HepG2 (cell line): ENCODE results near the gene PLLP. TPM values are rescaled to one million over a fixed set of nuclear protein-coding genes. Genes with fewer than 3 reads are reported as not detected.

Source experiments
- ATF7-NPFF ChIP-seq: sonication (generic); formaldehyde crosslinking; IDR thresholded peaks from 2 replicates; pipeline ENCODE4 v1.8.1; 2023; ENCODE audit warnings: mild to moderate bottlenecking, low read depth, missing genetic modification reagents, moderate library complexity
- BCL6 ChIP-seq: IDR thresholded peaks from 2 replicates; pipeline ENCODE4 v1.6.1; 2016; ENCODE audit warnings: missing genetic modification reagents, missing compliant biosample characterization
- DMTF1 ChIP-seq: sonication (generic); formaldehyde crosslinking; IDR thresholded peaks from 2 replicates; pipeline ENCODE4 v1.4.0; 2020; ENCODE audit warnings: mild to moderate bottlenecking, missing genetic modification reagents
- DR1 ChIP-seq: sonication (generic); formaldehyde crosslinking; IDR thresholded peaks from 2 replicates; pipeline ENCODE4 v1.8.0; 2021; ENCODE audit warnings: mild to moderate bottlenecking, missing genetic modification reagents, inconsistent platforms
- ELF4 ChIP-seq: sonication (generic); formaldehyde crosslinking; IDR thresholded peaks from 2 replicates; pipeline ENCODE4 v1.5.0; 2020; ENCODE audit warnings: missing genetic modification reagents, mild to moderate bottlenecking, moderate library complexity, borderline replicate concordance
- FOSL1 ChIP-seq: sonication (generic); formaldehyde crosslinking; IDR thresholded peaks from 2 replicates; pipeline ENCODE4 v1.9.0; 2021; ENCODE audit warnings: missing genetic modification reagents, borderline replicate concordance
- GABPB1 ChIP-seq: IDR thresholded peaks from 2 replicates; pipeline ENCODE4 v1.6.1; 2016; ENCODE audit warnings: mild to moderate bottlenecking, missing genetic modification reagents, moderate library complexity, missing compliant biosample characterization
- HDAC1 ChIP-seq: sonication (generic); formaldehyde crosslinking; IDR thresholded peaks from 2 replicates; pipeline ENCODE4 v1.5.1; 2020; ENCODE audit warnings: mild to moderate bottlenecking, missing genetic modification reagents
- HOXA7 ChIP-seq: sonication (generic); formaldehyde crosslinking; IDR thresholded peaks from 2 replicates; pipeline ENCODE4 v1.8.1; 2022; ENCODE audit warnings: mild to moderate bottlenecking, missing genetic modification reagents, moderate library complexity
- IRX3 ChIP-seq: sonication (generic); formaldehyde crosslinking; IDR thresholded peaks from 2 replicates; pipeline ENCODE4 v1.8.1; 2023; ENCODE audit warnings: mild to moderate bottlenecking, low read depth, missing genetic modification reagents, borderline replicate concordance
- JDP2 ChIP-seq: sonication (generic); formaldehyde crosslinking; IDR thresholded peaks from 2 replicates; pipeline ENCODE4 v1.8.1; 2022; ENCODE audit warnings: missing genetic modification reagents, borderline replicate concordance
- PRDM10 ChIP-seq: sonication (generic); formaldehyde crosslinking; IDR thresholded peaks from 2 replicates; pipeline ENCODE4 v1.4.0; 2020; ENCODE audit warnings: low read depth, missing genetic modification reagents
- PRDM15 ChIP-seq: sonication (generic); formaldehyde crosslinking; IDR thresholded peaks from 2 replicates; pipeline ENCODE4 v1.4.0; 2020; ENCODE audit warnings: missing genetic modification reagents
- RBM22 ChIP-seq: fragments of 200-400 bp; formaldehyde crosslinking; optimal IDR thresholded peaks from 2 replicates; pipeline ENCODE3; 2017; ENCODE audit warnings: mild to moderate bottlenecking, low read length, moderate library complexity
- RBM39 ChIP-seq: fragments of 200-400 bp; formaldehyde crosslinking; IDR thresholded peaks from one replicate; pipeline ENCODE4 v1.6.1; 2018; ENCODE audit warnings: antibody characterized with exemption, mild to moderate bottlenecking, low read depth, low read length; ENCODE audit not compliant: poor library complexity, severe bottlenecking
- SRSF9 ChIP-seq: fragments of 200-400 bp; formaldehyde crosslinking; IDR thresholded peaks from 2 replicates; pipeline ENCODE4 v1.6.1; 2018; ENCODE audit warnings: borderline replicate concordance, mild to moderate bottlenecking, low read depth, low read length; ENCODE audit not compliant: insufficient read depth, poor library complexity, severe bottlenecking
- ZNF124 ChIP-seq: sonication (generic); formaldehyde crosslinking; IDR thresholded peaks from 2 replicates; pipeline ENCODE4 v1.4.0; 2020; ENCODE audit warnings: missing genetic modification reagents
- ZNF354B ChIP-seq: sonication (generic); formaldehyde crosslinking; IDR thresholded peaks from 2 replicates; pipeline ENCODE4 v1.8.0; 2022; ENCODE audit warnings: mild to moderate bottlenecking, missing genetic modification reagents
- polyA plus RNA-seq, 8 experiments: library from polyadenylated mRNA; depleted of rRNA in 3 of 8; stranded (reverse) in 7 of 8; unstranded in 1 of 8; fragments of >200 nt; fragmentation: Illumina TruSeq in 4 of 8; extraction: Trizol in 4 of 8; gene quantifications; 2 replicates each; pipeline versions ENCODE4 v1.2.1 to v1.2.3, GENCODE V29; 2011 to 2016; ENCODE audit warnings: low read depth in 4 of 8, missing spikeins in 1 of 8, mixed read lengths in 1 of 8; ENCODE audit not compliant: insufficient read depth in 1 of 8
- total RNA-seq, 5 experiments: library from RNA; depleted of rRNA; stranded (reverse); fragments of >200 nt; fragmentation: Illumina TruSeq; extraction: Trizol; gene quantifications; 2 replicates each; pipeline ENCODE4 v1.2.3, GENCODE V29; 2016; ENCODE audit warnings: low read depth in 1 of 5

The PLLP gene
- total and polyA plus RNA-seq, 2 of the 13 experiments (the other 11 are each of a cell fraction or from before 2014, with no cell fraction given), result 60.6 to 127 TPM

GRCh38 chr16:57300387-57301125 lies 16.1 kb upstream of the PLLP start (continued):
- TF ChIP-seq PRDM10 (CRISPR knock-in tag) (no peak), SRSF9 (no peak), DR1 (CRISPR knock-in tag) (no peak), DMTF1 (no peak), ZNF354B (CRISPR knock-in tag) (no peak; the same call in 1 of the 2 replicates), ATF7-NPFF (CRISPR knock-in tag) (0 out of 2 replicates have a peak, but pooled peaks have one; percentile 1), GABPB1 (CRISPR knock-in tag) (peak; percentile 74), BCL6 (CRISPR knock-in tag) (peak; percentile 71), ELF4 (CRISPR knock-in tag) (peak; percentile 18; the same call in 1 of the 2 replicates), PRDM15 (CRISPR knock-in tag) (no peak), FOSL1 (no peak), HDAC1 (peak; percentile 32), RBM39 (peak; percentile 52), ZNF124 (peak; percentile 98), IRX3 (CRISPR knock-in tag) (no peak; the same call in 1 of the 2 replicates), RBM22 (peak; percentile 89), HOXA7 (CRISPR knock-in tag) (no peak), JDP2 (CRISPR knock-in tag) (no peak)
